CD14-positive monocyte (primary cell): ENCODE data around the gene PMM1. TPM values are rescaled to one million over a fixed set of nuclear protein-coding genes. Genes with fewer than 3 reads are reported as not detected.

Experiments used
- DNase-seq, 3 donors: peaks; one replicate each; pipeline ENCODE4 v3.0.0-alpha.2; 2011 to 2022
- H2AFZ ChIP-seq: 2 replicates; pipeline ENCODE4 v1.6.0; 2012; ENCODE audit warnings: mild to moderate bottlenecking, low read depth, low read length, inconsistent platforms; ENCODE audit not compliant: insufficient read depth, poor library complexity, severe bottlenecking
- H3K27ac ChIP-seq, 2 donors: 1 replicate in 1 of 2; 2 replicates in 1 of 2; pipeline ENCODE4 v1.5.1; 2012 to 2013; ENCODE audit warnings: low read length in 2 of 2, control low read depth in 1 of 2, inconsistent platforms in 1 of 2, low read depth in 1 of 2, mild to moderate bottlenecking in 1 of 2
- H3K27me3 ChIP-seq, 2 donors: one replicate each; pipeline versions ENCODE4 v1.6.0 to v1.6.1; 2011 to 2013; ENCODE audit warnings: low read length in 2 of 2; ENCODE audit not compliant: control insufficient read depth in 2 of 2, insufficient read depth in 2 of 2
- H3K36me3 ChIP-seq, 2 donors: replicated peaks in 1 of 2; 1 replicate in 1 of 2; 2 replicates in 1 of 2; pipeline versions ENCODE4 v1.5.1 to v1.6.1; 2012 to 2013; ENCODE audit warnings: low read length in 2 of 2, control low read depth in 1 of 2, inconsistent platforms in 1 of 2, mild to moderate bottlenecking in 1 of 2; ENCODE audit not compliant: insufficient read depth in 2 of 2, control insufficient read depth in 1 of 2
- H3K4me1 ChIP-seq, 2 donors: 1 replicate in 1 of 2; 2 replicates in 1 of 2; pipeline versions ENCODE4 v1.5.1 to v1.6.1; 2012 to 2013; ENCODE audit warnings: low read length in 2 of 2, control low read depth in 1 of 2, inconsistent platforms in 1 of 2, mild to moderate bottlenecking in 1 of 2, moderate library complexity in 1 of 2; ENCODE audit not compliant: insufficient read depth in 2 of 2, control insufficient read depth in 1 of 2
- H3K4me2 ChIP-seq: replicated peaks from 2 replicates; pipeline ENCODE3; 2012; ENCODE audit warnings: low read length, moderate library complexity, mild to moderate bottlenecking; ENCODE audit not compliant: poor library complexity, severe bottlenecking; ENCODE audit errors: extremely low read depth
- H3K4me3 ChIP-seq, 3 experiments: fragments of 200-600 bp in 1 of 3; sonication (generic) in 1 of 3; replicated peaks in 1 of 3; 1 replicate in 2 of 3; 2 replicates in 1 of 3; pipeline ENCODE4 v1.5.1; 2011 to 2013; ENCODE audit warnings: low read length in 3 of 3, mild to moderate bottlenecking in 3 of 3, control low read depth in 2 of 3, low read depth in 2 of 3, inconsistent platforms in 1 of 3, moderate library complexity in 1 of 3
- H3K79me2 ChIP-seq: 2 replicates; pipeline ENCODE4 v1.6.0; 2012; ENCODE audit warnings: mild to moderate bottlenecking, control low read depth, inconsistent platforms, low read length, moderate library complexity; ENCODE audit not compliant: insufficient read depth
- H3K9ac ChIP-seq: 2 replicates; pipeline ENCODE4 v1.6.0; 2017; ENCODE audit warnings: low read length, mild to moderate bottlenecking; ENCODE audit not compliant: insufficient read depth, poor library complexity, severe bottlenecking
- H3K9me3 ChIP-seq, 2 donors: replicated peaks in 1 of 2; 1 replicate in 1 of 2; 2 replicates in 1 of 2; pipeline versions ENCODE4 v1.5.1 to v1.6.1; 2012 to 2013; ENCODE audit warnings: low read length in 2 of 2, control low read depth in 1 of 2; ENCODE audit not compliant: control insufficient read depth in 1 of 2, insufficient read depth in 1 of 2
- H4K20me1 ChIP-seq: 2 replicates; pipeline ENCODE4 v1.6.0; 2012; ENCODE audit warnings: mild to moderate bottlenecking, low read length, control low read depth, moderate library complexity; ENCODE audit not compliant: insufficient read depth
- H3K27ac Mint-ChIP-seq, 7 donors: one replicate each; pipeline ENCODE4 v1.8.0; 2020; ENCODE audit warnings: mild to moderate bottlenecking in 7 of 7, mixed read lengths in 7 of 7, moderate library complexity in 6 of 7, inconsistent platforms in 2 of 7
- H3K27me3 Mint-ChIP-seq, 3 donors: one replicate each; pipeline ENCODE4 v1.8.0; 2021 to 2022; ENCODE audit warnings: low read depth in 3 of 3, mild to moderate bottlenecking in 3 of 3, mixed read lengths in 3 of 3, moderate library complexity in 3 of 3, inconsistent platforms in 1 of 3
- H3K36me3 Mint-ChIP-seq, 2 donors: one replicate each; pipeline ENCODE4 v1.8.0; 2020; ENCODE audit warnings: mixed read lengths in 2 of 2, inconsistent platforms in 1 of 2, mild to moderate bottlenecking in 1 of 2
- H3K4me1 Mint-ChIP-seq: one replicate; pipeline ENCODE4 v1.8.0; 2020; ENCODE audit warnings: mild to moderate bottlenecking, mixed read lengths
- H3K4me3 Mint-ChIP-seq, 2 donors: one replicate each; pipeline ENCODE4 v1.8.0; 2020; ENCODE audit warnings: mild to moderate bottlenecking in 2 of 2, mixed read lengths in 2 of 2, moderate library complexity in 1 of 2
- H3K9me3 Mint-ChIP-seq, 7 donors: one replicate each; pipeline ENCODE4 v1.8.0; 2020 to 2022; ENCODE audit warnings: mixed read lengths in 7 of 7, mild to moderate bottlenecking in 6 of 7, moderate library complexity in 6 of 7, inconsistent platforms in 2 of 7
- CTCF ChIP-seq: fragments of 200-600 bp; IDR thresholded peaks from one replicate; pipeline ENCODE4 v1.8.0; 2022; ENCODE audit warnings: antibody characterized with exemption, mild to moderate bottlenecking
- WGBS: methylation state at CpG from one replicate; pipeline ENCODE4 v1.1.5; 2013; ENCODE audit warnings: missing lambda C conversion rate; ENCODE audit not compliant: insufficient coverage; 5-methylcytosine and 5-hydroxymethylcytosine counted together
- intact Hi-C, 2 donors: fragments of 100-400 bp; cut with micrococcal nuclease; formaldehyde crosslinking; loops; one replicate each; pipeline versions ENCODE4 v1.15.0 to v1.15.1; 2023
- polyA plus RNA-seq, 3 donors: library from polyadenylated mRNA; depleted of rRNA in 1 of 3; unstranded in 2 of 3; stranded (reverse) in 1 of 3; fragments of 300-500 nt in 2 of 3; fragments of >200 nt in 1 of 3; fragmentation: Illumina TruSeq in 2 of 3; gene quantifications; 1 replicate in 2 of 3; 2 replicates in 1 of 3; pipeline ENCODE4 v1.2.3, GENCODE V29; 2012 to 2021

Gene PMM1
- polyA plus RNA-seq, 3 donors, result 15.6 to 32.4 (median 23.5) TPM

GRCh38 chr22:41542224-41542623, 47.4 kb downstream of the PMM1 start:
- 100% methylated on average over 4 of the region's 4 CpGs for WGBS
- no peak for DNase-seq
- Histone ChIP-seq H2AFZ (no peak overlapping the region), H3K27me3 (no peaks in the 10 kb centered on the region), H4K20me1 (peaks cover 23% of the 10 kb centered on the region), H3K4me2 (no peak overlapping the region), H3K9ac (no peak overlapping the region), H3K4me3 (no peak overlapping the region), H3K9me3 (no peaks in the 10 kb centered on the region), H3K79me2 (peaks cover 40% of the 10 kb centered on the region), H3K36me3 (peaks cover 13 to 36% of the 10 kb centered on the region in 2 donors), H3K4me1 (peaks cover 17 to 24% of the 10 kb centered on the region in 2 donors), H3K27ac (no peak overlapping the region)
- Mint-ChIP-seq H3K36me3 (peaks cover 24 to 30% of the 10 kb centered on the region in 2 donors), H3K9me3 (no peaks in the 10 kb centered on the region), H3K4me3 (no peak overlapping the region), H3K27me3 (peaks cover 0 to 2% (median 0%) of the 10 kb centered on the region in 3 donors), H3K27ac (peak overlapping the region in 3 of 7 donors; percentile 50 to 76 (median 68)), H3K4me1 (peaks cover 29% of the 10 kb centered on the region)
- intact Hi-C loops, result loop anchor here (5.0 kb wide), 3 partner anchors 50 to 75 kb away; partner anchors contain the start of genes ACO2 (in 1 of the 2) and PHF5A (in 1 of the 2)
- no peak for TF ChIP-seq CTCF

- no peak for TF ChIP-seq CTCF
- Histone ChIP-seq H3K27me3 (no peaks in the 10 kb centered on the region), H3K4me3 (no peak overlapping the region), H3K79me2 (peaks cover 40% of the 10 kb centered on the region), H3K27ac (no peak overlapping the region), H4K20me1 (peaks cover 23% of the 10 kb centered on the region), H3K9me3 (no peaks in the 10 kb centered on the region), H3K4me1 (peaks cover 17 to 24% of the 10 kb centered on the region in 2 donors), H3K4me2 (no peak overlapping the region), H3K36me3 (peaks cover 13 to 40% of the 10 kb centered on the region in 2 donors), H3K9ac (no peak overlapping the region), H2AFZ (no peak overlapping the region)
- Mint-ChIP-seq H3K27me3 (no peaks in the 10 kb centered on the region), H3K9me3 (no peaks in the 10 kb centered on the region), H3K27ac (peak overlapping the region in 1 of 7 donors; percentile 1), H3K4me3 (no peak overlapping the region), H3K36me3 (peaks cover 28 to 36% of the 10 kb centered on the region in 2 donors), H3K4me1 (peaks cover 29% of the 10 kb centered on the region)
- intact Hi-C loops, result loop anchor here (5.0 kb wide), 3 partner anchors 51 to 74 kb away; partner anchors contain the start of genes ACO2 (in 1 of the 2) and PHF5A (in 1 of the 2)
- DNase-seq, result no peak
- WGBS, result 94% methylated on average over 3 of the region's 3 CpGs
These were observed 48.2 kb downstream of the PMM1 start for GRCh38 chr22:41541484-41541883.
